Activated naive CD8-positive, alpha-beta T cell (primary cell): ENCODE results near the gene ATP5F1D.

Experiments used
- H3K27ac Mint-ChIP-seq: one replicate; pipeline ENCODE4 v1.8.0; 2021; ENCODE audit warnings: mixed read lengths
- H3K27me3 Mint-ChIP-seq: one replicate; pipeline ENCODE4 v1.8.0; 2021; ENCODE audit warnings: mixed read lengths
- H3K36me3 Mint-ChIP-seq: one replicate; pipeline ENCODE4 v1.8.0; 2021; ENCODE audit warnings: mixed read lengths
- H3K4me1 Mint-ChIP-seq: one replicate; pipeline ENCODE4 v1.8.0; 2021; ENCODE audit warnings: low read depth, mixed read lengths
- H3K4me3 Mint-ChIP-seq: one replicate; pipeline ENCODE4 v1.8.0; 2021; ENCODE audit warnings: mild to moderate bottlenecking, mixed read lengths
- H3K9me3 Mint-ChIP-seq: one replicate; pipeline ENCODE4 v1.8.0; 2021; ENCODE audit warnings: low read depth, mixed read lengths

Gene ATP5F1D

GRCh38 chr19:1263188-1263587 is 21.6 kb downstream of the ATP5F1D start:
- H3K4me1 Mint-ChIP-seq: peaks cover 47% of the 10 kb centered on the region
- H3K27ac Mint-ChIP-seq: peak overlapping the region; percentile 22
- H3K4me3 Mint-ChIP-seq: peak overlapping the region; percentile 73
- H3K27me3 Mint-ChIP-seq: no peaks in the 10 kb centered on the region
- H3K36me3 Mint-ChIP-seq: no peaks in the 10 kb centered on the region
- no peaks in the 10 kb centered on the region for H3K9me3 Mint-ChIP-seq

- no peaks in the 10 kb centered on the region for H3K36me3 Mint-ChIP-seq
- H3K4me1 Mint-ChIP-seq: peaks cover 41% of the 10 kb centered on the region
- peak overlapping the region; percentile 66 for H3K4me3 Mint-ChIP-seq
- no peaks in the 10 kb centered on the region for H3K9me3 Mint-ChIP-seq
- peak overlapping the region; percentile 41 for H3K27ac Mint-ChIP-seq
- no peaks in the 10 kb centered on the region for H3K27me3 Mint-ChIP-seq
These were observed 23.5 kb downstream of the ATP5F1D start for GRCh38 chr19:1264801-1265614.

GRCh38 chr19:1265615-1266128 is 24.1 kb downstream of the ATP5F1D start:
- Mint-ChIP-seq H3K27ac (peak overlapping the region; percentile 76), H3K36me3 (peaks cover 2% of the 10 kb centered on the region), H3K27me3 (no peaks in the 10 kb centered on the region), H3K9me3 (no peaks in the 10 kb centered on the region), H3K4me1 (peaks cover 47% of the 10 kb centered on the region), H3K4me3 (peak overlapping the region; percentile 63)

- Mint-ChIP-seq H3K4me1 (peaks cover 53% of the 10 kb centered on the region), H3K4me3 (peak overlapping the region; percentile 63), H3K27me3 (no peaks in the 10 kb centered on the region), H3K36me3 (peaks cover 2% of the 10 kb centered on the region), H3K27ac (peak overlapping the region; percentile 76), H3K9me3 (no peaks in the 10 kb centered on the region)
These were observed 24.8 kb downstream of the ATP5F1D start for GRCh38 chr19:1266129-1266915.

- Mint-ChIP-seq H3K4me1 (peaks cover 52% of the 10 kb centered on the region), H3K27me3 (no peaks in the 10 kb centered on the region), H3K9me3 (no peaks in the 10 kb centered on the region), H3K27ac (peak overlapping the region; percentile 3), H3K4me3 (peak overlapping the region; percentile 67), H3K36me3 (peaks cover 2% of the 10 kb centered on the region)
These were observed 25.4 kb downstream of the ATP5F1D start for GRCh38 chr19:1266916-1267476.

- peaks cover 54% of the 10 kb centered on the region for H3K4me1 Mint-ChIP-seq
- H3K27ac Mint-ChIP-seq: peak overlapping the region; percentile 3
- no peaks in the 10 kb centered on the region for H3K27me3 Mint-ChIP-seq
- no peaks in the 10 kb centered on the region for H3K9me3 Mint-ChIP-seq
- peaks cover 2% of the 10 kb centered on the region for H3K36me3 Mint-ChIP-seq
- peak overlapping the region; percentile 67 for H3K4me3 Mint-ChIP-seq
These were observed 26.1 kb downstream of the ATP5F1D start for GRCh38 chr19:1267477-1268225.

GRCh38 chr19:1268226-1269064 is 26.9 kb downstream of the ATP5F1D start:
- Mint-ChIP-seq H3K36me3 (peaks cover 2% of the 10 kb centered on the region), H3K4me1 (peaks cover 55% of the 10 kb centered on the region), H3K27ac (peak overlapping the region; percentile 87), H3K9me3 (no peaks in the 10 kb centered on the region), H3K4me3 (peak overlapping the region; percentile 67), H3K27me3 (no peaks in the 10 kb centered on the region)

GRCh38 chr19:1269065-1269477 is 27.5 kb downstream of the ATP5F1D start, which contains the start of gene CIRBP:
Gene CIRBP, plus strand, starts transcription at chr19:1269332. Its CDS starts 1,602 bp downstream, at chr19:1270934.
- H3K9me3 Mint-ChIP-seq: no peaks in the 10 kb centered on the region
- no peaks in the 10 kb centered on the region for H3K27me3 Mint-ChIP-seq
- peaks cover 6% of the 10 kb centered on the region for H3K36me3 Mint-ChIP-seq
- H3K27ac Mint-ChIP-seq: peak within 1 kb of the TSS; percentile 96
- peak within 1 kb of the TSS; percentile 95 for H3K4me3 Mint-ChIP-seq
- peaks cover 61% of the 10 kb centered on the region for H3K4me1 Mint-ChIP-seq

- Mint-ChIP-seq H3K27me3 (no peaks in the 10 kb centered on the region), H3K9me3 (no peaks in the 10 kb centered on the region), H3K4me3 (peak overlapping the region; percentile 95), H3K4me1 (peaks cover 62% of the 10 kb centered on the region), H3K27ac (peak overlapping the region; percentile 96), H3K36me3 (peaks cover 6% of the 10 kb centered on the region)
These were observed 28.1 kb downstream of the ATP5F1D start for GRCh38 chr19:1269478-1270212.

- H3K9me3 Mint-ChIP-seq: no peaks in the 10 kb centered on the region
- H3K36me3 Mint-ChIP-seq: peaks cover 6% of the 10 kb centered on the region
- H3K27me3 Mint-ChIP-seq: no peaks in the 10 kb centered on the region
- H3K27ac Mint-ChIP-seq: peak overlapping the region; percentile 96
- H3K4me1 Mint-ChIP-seq: peaks cover 58% of the 10 kb centered on the region
- H3K4me3 Mint-ChIP-seq: peak overlapping the region; percentile 95
These were observed 28.8 kb downstream of the ATP5F1D start for GRCh38 chr19:1270213-1270853.

GRCh38 chr19:1270854-1271527 is 29.4 kb downstream of the ATP5F1D start:
- Mint-ChIP-seq H3K4me1 (peaks cover 54% of the 10 kb centered on the region), H3K27ac (peak overlapping the region; percentile 96), H3K36me3 (peaks cover 6% of the 10 kb centered on the region), H3K27me3 (no peaks in the 10 kb centered on the region), H3K9me3 (no peaks in the 10 kb centered on the region), H3K4me3 (peak overlapping the region; percentile 95)
